WTC11 (cell line): Measurements from ENCODE around the gene PUSL1. TPM values are rescaled to one million over a fixed set of nuclear protein-coding genes. Genes with fewer than 3 reads are reported as not detected.

Source experiments
- ATAC-seq: fragments of 200-7000 bp; cut with Tn5 transposase; 2 replicates; pipeline ENCODE4 v1.10.0; 2021; ENCODE audit warnings: mild to moderate bottlenecking, moderate library complexity
- CTCF ChIA-PET: fragments of 300-600 bp; sonication (Branson Sonifier 250); formaldehyde crosslinking; loops from one replicate; lab custom pipeline; 2021; ENCODE audit warnings: antibody characterized with exemption; lab: Charles Lee
- POLR2A ChIA-PET: fragments of 350-600 bp; sonication (Branson Sonifier 250); formaldehyde crosslinking; loops from one replicate; lab custom pipeline; 2021; ENCODE audit warnings: antibody characterized with exemption; lab: Charles Lee
- DNase-seq: peaks from one replicate; pipeline ENCODE4 v3.0.0; 2021; ENCODE audit warnings: low spot score
- H3K27ac Mint-ChIP-seq: 2 replicates; pipeline ENCODE4 v1.8.0; 2021; ENCODE audit warnings: mixed read lengths
- H3K27me3 Mint-ChIP-seq: 2 replicates; pipeline ENCODE4 v1.8.0; 2021; ENCODE audit warnings: low read depth, mild to moderate bottlenecking, moderate library complexity, mixed read lengths
- H3K36me3 Mint-ChIP-seq: 2 replicates; pipeline ENCODE4 v1.8.0; 2021; ENCODE audit warnings: mixed read lengths
- H3K4me1 Mint-ChIP-seq: 2 replicates; pipeline ENCODE4 v1.8.0; 2022; ENCODE audit warnings: mixed read lengths
- H3K4me3 Mint-ChIP-seq: 2 replicates; pipeline ENCODE4 v1.8.0; 2021; ENCODE audit warnings: mild to moderate bottlenecking, moderate library complexity, mixed read lengths
- H3K9me3 Mint-ChIP-seq: 2 replicates; pipeline ENCODE4 v1.8.0; 2021; ENCODE audit warnings: mixed read lengths
- CBFB ChIP-seq: sonication (generic); formaldehyde crosslinking; IDR thresholded peaks from 2 replicates; pipeline ENCODE4 v1.8.1; 2022; ENCODE audit warnings: mild to moderate bottlenecking, low read depth, missing genetic modification reagents
- ESRRA ChIP-seq: sonication (generic); formaldehyde crosslinking; IDR thresholded peaks from 2 replicates; pipeline ENCODE4 v1.8.1; 2022; ENCODE audit warnings: mild to moderate bottlenecking, missing genetic modification reagents, borderline replicate concordance
- MXD4 ChIP-seq: fragments of 250-450 bp; sonication (Bioruptor Pico); IDR thresholded peaks from 2 replicates; pipeline ENCODE4 v1.8.0; 2021; ENCODE audit warnings: mild to moderate bottlenecking, moderate library complexity, borderline replicate concordance
- RELA ChIP-seq: sonication (generic); formaldehyde crosslinking; IDR thresholded peaks from 2 replicates; pipeline ENCODE4 v1.8.1; 2022; ENCODE audit warnings: missing genetic modification reagents, mild to moderate bottlenecking, borderline replicate concordance
- SP1 ChIP-seq: sonication (generic); formaldehyde crosslinking; conservative IDR thresholded peaks from 2 replicates; pipeline ENCODE4 v1.8.1; 2022; ENCODE audit warnings: missing genetic modification reagents
- ZNF121 ChIP-seq: sonication (generic); formaldehyde crosslinking; IDR thresholded peaks from 2 replicates; pipeline ENCODE4 v1.8.0; 2023; ENCODE audit warnings: missing genetic modification reagents
- ZNF416 ChIP-seq: fragments of 250-450 bp; sonication (Bioruptor Pico); IDR thresholded peaks from 2 replicates; pipeline ENCODE4 v1.9.0; 2021; ENCODE audit warnings: mild to moderate bottlenecking, inconsistent platforms
- ZNF423 ChIP-seq: fragments of 250-450 bp; sonication (Bioruptor Pico); IDR thresholded peaks from 2 replicates; pipeline ENCODE4 v2.1.2; 2022; ENCODE audit warnings: mild to moderate bottlenecking, moderate library complexity
- total RNA-seq: library from RNA; stranded (reverse); gene quantifications from 3 replicates; pipeline ENCODE4 v1.2.3, GENCODE V29; 2021
- TF ChIP-seq, protein P1 (sequence below): sonication (generic); formaldehyde crosslinking; IDR thresholded peaks from 2 replicates; pipeline ENCODE4 v1.8.1; 2022; ENCODE audit warnings: low read depth, missing genetic modification reagents, borderline replicate concordance
- TF ChIP-seq, protein P2 (sequence below): sonication (generic); formaldehyde crosslinking; IDR thresholded peaks from 2 replicates; pipeline ENCODE4 v1.8.0; 2023; ENCODE audit warnings: missing genetic modification reagents, mild to moderate bottlenecking, borderline replicate concordance
- TF ChIP-seq, protein P3 (sequence below): fragments of 250-450 bp; sonication (Bioruptor Pico); IDR thresholded peaks from 2 replicates; pipeline ENCODE4 v1.9.0; 2021; ENCODE audit warnings: mild to moderate bottlenecking, borderline replicate concordance
- TF ChIP-seq, protein P4 (sequence below): sonication (generic); formaldehyde crosslinking; conservative IDR thresholded peaks from 2 replicates; pipeline ENCODE4 v1.8.1; 2022; ENCODE audit warnings: mild to moderate bottlenecking, missing genetic modification reagents
- TF ChIP-seq, protein P5 (sequence below): fragments of 200-600 bp; IDR thresholded peaks from 2 replicates; pipeline ENCODE4 v1.8.0; 2022; ENCODE audit warnings: antibody characterized with exemption
- TF ChIP-seq, protein P6 (sequence below): fragments of 250-450 bp; sonication (Bioruptor Pico); IDR thresholded peaks from 2 replicates; pipeline ENCODE4 v1.9.0; 2021; ENCODE audit warnings: mild to moderate bottlenecking

PUSL1 gene
- total RNA-seq, 1 experiment from 2014 or later, result 51.5 TPM

DNA sequence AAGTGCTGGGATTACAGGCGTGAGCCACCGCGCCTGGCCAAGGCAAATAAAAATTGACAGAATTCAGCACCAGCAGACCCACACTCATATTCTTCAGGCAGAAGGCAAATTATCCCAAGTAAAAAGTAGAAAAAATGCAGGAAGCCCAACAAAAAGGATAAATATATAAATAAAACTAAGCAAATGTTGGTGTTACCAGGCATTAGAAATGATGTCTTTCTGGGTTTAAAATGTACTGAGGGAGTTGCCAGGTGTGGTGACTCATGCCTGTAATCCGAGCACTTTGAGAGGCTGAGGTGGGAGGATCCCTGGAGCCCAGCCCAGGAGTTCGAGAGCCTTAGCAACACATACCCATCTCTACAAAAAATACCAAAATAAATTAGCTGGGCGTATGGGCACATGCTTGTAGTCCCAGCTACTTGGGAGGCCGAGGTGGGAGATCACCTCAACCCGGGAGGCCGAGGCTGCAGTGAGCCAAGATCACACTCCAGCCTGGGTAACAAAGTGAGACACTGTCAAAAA lies 9.8 kb downstream of the PUSL1 start:
- Mint-ChIP-seq H3K9me3 (no peaks in the 10 kb centered on the region), H3K27me3 (no peaks in the 10 kb centered on the region)
- DNase-seq, result no peak
- CTCF ChIA-PET, result no interaction called here
- TF ChIP-seq, protein P1, sequence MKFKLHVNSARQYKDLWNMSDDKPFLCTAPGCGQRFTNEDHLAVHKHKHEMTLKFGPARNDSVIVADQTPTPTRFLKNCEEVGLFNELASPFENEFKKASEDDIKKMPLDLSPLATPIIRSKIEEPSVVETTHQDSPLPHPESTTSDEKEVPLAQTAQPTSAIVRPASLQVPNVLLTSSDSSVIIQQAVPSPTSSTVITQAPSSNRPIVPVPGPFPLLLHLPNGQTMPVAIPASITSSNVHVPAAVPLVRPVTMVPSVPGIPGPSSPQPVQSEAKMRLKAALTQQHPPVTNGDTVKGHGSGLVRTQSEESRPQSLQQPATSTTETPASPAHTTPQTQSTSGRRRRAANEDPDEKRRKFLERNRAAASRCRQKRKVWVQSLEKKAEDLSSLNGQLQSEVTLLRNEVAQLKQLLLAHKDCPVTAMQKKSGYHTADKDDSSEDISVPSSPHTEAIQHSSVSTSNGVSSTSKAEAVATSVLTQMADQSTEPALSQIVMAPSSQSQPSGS (CRISPR knock-in tag), result no peak
- TF ChIP-seq SP1 (no peak), CBFB (CRISPR knock-in tag) (no peak), RELA (no peak), ESRRA (CRISPR knock-in tag) (no peak), MXD4 (CRISPR knock-in tag) (no peak)
- TF ChIP-seq, protein P2, sequence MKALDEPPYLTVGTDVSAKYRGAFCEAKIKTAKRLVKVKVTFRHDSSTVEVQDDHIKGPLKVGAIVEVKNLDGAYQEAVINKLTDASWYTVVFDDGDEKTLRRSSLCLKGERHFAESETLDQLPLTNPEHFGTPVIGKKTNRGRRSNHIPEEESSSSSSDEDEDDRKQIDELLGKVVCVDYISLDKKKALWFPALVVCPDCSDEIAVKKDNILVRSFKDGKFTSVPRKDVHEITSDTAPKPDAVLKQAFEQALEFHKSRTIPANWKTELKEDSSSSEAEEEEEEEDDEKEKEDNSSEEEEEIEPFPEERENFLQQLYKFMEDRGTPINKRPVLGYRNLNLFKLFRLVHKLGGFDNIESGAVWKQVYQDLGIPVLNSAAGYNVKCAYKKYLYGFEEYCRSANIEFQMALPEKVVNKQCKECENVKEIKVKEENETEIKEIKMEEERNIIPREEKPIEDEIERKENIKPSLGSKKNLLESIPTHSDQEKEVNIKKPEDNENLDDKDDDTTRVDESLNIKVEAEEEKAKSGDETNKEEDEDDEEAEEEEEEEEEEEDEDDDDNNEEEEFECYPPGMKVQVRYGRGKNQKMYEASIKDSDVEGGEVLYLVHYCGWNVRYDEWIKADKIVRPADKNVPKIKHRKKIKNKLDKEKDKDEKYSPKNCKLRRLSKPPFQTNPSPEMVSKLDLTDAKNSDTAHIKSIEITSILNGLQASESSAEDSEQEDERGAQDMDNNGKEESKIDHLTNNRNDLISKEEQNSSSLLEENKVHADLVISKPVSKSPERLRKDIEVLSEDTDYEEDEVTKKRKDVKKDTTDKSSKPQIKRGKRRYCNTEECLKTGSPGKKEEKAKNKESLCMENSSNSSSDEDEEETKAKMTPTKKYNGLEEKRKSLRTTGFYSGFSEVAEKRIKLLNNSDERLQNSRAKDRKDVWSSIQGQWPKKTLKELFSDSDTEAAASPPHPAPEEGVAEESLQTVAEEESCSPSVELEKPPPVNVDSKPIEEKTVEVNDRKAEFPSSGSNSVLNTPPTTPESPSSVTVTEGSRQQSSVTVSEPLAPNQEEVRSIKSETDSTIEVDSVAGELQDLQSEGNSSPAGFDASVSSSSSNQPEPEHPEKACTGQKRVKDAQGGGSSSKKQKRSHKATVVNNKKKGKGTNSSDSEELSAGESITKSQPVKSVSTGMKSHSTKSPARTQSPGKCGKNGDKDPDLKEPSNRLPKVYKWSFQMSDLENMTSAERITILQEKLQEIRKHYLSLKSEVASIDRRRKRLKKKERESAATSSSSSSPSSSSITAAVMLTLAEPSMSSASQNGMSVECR, result no peak
- TF ChIP-seq, protein P3, sequence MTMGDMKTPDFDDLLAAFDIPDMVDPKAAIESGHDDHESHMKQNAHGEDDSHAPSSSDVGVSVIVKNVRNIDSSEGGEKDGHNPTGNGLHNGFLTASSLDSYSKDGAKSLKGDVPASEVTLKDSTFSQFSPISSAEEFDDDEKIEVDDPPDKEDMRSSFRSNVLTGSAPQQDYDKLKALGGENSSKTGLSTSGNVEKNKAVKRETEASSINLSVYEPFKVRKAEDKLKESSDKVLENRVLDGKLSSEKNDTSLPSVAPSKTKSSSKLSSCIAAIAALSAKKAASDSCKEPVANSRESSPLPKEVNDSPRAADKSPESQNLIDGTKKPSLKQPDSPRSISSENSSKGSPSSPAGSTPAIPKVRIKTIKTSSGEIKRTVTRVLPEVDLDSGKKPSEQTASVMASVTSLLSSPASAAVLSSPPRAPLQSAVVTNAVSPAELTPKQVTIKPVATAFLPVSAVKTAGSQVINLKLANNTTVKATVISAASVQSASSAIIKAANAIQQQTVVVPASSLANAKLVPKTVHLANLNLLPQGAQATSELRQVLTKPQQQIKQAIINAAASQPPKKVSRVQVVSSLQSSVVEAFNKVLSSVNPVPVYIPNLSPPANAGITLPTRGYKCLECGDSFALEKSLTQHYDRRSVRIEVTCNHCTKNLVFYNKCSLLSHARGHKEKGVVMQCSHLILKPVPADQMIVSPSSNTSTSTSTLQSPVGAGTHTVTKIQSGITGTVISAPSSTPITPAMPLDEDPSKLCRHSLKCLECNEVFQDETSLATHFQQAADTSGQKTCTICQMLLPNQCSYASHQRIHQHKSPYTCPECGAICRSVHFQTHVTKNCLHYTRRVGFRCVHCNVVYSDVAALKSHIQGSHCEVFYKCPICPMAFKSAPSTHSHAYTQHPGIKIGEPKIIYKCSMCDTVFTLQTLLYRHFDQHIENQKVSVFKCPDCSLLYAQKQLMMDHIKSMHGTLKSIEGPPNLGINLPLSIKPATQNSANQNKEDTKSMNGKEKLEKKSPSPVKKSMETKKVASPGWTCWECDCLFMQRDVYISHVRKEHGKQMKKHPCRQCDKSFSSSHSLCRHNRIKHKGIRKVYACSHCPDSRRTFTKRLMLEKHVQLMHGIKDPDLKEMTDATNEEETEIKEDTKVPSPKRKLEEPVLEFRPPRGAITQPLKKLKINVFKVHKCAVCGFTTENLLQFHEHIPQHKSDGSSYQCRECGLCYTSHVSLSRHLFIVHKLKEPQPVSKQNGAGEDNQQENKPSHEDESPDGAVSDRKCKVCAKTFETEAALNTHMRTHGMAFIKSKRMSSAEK (CRISPR knock-in tag), result no peak
- TF ChIP-seq, all 79 proteins: peak for 0
- peaks cover 18% of the 10 kb centered on the region for H3K36me3 Mint-ChIP-seq
- POLR2A ChIA-PET, result no interaction called here
- no peak for ATAC-seq
- H3K27ac Mint-ChIP-seq, result peak overlapping the region; percentile 79
- peaks cover 21% of the 10 kb centered on the region for H3K4me1 Mint-ChIP-seq
- H3K4me3 Mint-ChIP-seq, result no peak overlapping the region

DNA sequence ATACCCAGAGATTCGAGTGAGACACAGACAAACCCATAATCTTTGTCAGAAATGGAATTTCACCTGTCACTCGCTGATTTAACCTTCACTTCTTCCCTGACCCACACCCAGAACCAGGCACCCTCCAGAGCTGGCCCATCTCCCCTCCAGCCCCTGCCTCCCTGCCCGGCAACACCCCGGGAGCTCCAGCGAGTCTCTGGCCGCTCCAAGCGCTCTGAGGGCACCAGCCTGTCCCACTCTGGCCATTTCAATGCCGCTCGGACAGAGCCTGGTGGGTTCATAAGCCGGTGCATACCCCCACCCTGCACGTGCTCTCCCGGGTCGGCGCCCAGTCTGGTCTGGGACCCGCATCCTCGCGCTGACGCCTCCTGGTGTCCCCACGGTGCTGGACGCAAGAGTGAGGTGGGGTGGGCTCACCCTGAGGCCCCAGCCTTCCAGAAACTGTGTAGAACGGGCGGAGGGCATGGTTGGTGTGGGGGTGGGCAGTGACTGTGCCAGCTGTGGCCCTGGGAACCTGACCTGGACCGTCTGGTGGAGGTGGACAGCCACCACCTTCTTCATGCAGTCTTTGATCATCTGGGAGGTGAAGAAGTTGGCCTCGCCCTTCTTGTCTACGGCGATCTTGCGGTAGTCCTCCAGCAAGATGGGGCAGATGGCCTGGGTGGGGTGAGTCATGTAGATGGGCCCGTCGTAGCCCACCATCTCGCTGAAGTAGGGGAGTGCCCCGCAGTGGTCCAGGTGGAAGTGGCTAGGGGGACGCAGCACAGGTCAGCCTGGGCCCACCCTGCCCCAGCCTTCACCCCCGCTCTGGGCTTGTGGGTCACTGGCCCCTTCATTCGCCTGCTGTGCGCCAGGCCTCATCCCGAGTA lies 10.6 kb downstream of the PUSL1 start:
- peaks cover 25% of the 10 kb centered on the region for H3K4me1 Mint-ChIP-seq
- ChIA-PET CTCF (no interaction called here), POLR2A (interaction anchor here (0.6 kb wide), 1 partner anchor 132 kb away, joined by 5 read pairs; no protein-coding TSS in a partner anchor)
- ATAC-seq (no peak), DNase-seq (no peak)
- peak overlapping the region; percentile 50; the same call in 1 of the 2 replicates for H3K27ac Mint-ChIP-seq
- H3K9me3 Mint-ChIP-seq, result no peaks in the 10 kb centered on the region
- no peak overlapping the region for H3K4me3 Mint-ChIP-seq
- no peak for TF ChIP-seq ZNF416 (CRISPR knock-in tag)
- TF ChIP-seq, protein P4, sequence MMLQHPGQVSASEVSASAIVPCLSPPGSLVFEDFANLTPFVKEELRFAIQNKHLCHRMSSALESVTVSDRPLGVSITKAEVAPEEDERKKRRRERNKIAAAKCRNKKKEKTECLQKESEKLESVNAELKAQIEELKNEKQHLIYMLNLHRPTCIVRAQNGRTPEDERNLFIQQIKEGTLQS (CRISPR knock-in tag), result 0 out of 2 replicates have a peak, but pooled peaks have one; percentile 43
- TF ChIP-seq, protein P5, sequence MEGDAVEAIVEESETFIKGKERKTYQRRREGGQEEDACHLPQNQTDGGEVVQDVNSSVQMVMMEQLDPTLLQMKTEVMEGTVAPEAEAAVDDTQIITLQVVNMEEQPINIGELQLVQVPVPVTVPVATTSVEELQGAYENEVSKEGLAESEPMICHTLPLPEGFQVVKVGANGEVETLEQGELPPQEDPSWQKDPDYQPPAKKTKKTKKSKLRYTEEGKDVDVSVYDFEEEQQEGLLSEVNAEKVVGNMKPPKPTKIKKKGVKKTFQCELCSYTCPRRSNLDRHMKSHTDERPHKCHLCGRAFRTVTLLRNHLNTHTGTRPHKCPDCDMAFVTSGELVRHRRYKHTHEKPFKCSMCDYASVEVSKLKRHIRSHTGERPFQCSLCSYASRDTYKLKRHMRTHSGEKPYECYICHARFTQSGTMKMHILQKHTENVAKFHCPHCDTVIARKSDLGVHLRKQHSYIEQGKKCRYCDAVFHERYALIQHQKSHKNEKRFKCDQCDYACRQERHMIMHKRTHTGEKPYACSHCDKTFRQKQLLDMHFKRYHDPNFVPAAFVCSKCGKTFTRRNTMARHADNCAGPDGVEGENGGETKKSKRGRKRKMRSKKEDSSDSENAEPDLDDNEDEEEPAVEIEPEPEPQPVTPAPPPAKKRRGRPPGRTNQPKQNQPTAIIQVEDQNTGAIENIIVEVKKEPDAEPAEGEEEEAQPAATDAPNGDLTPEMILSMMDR, result no peak
- TF ChIP-seq, protein P6, sequence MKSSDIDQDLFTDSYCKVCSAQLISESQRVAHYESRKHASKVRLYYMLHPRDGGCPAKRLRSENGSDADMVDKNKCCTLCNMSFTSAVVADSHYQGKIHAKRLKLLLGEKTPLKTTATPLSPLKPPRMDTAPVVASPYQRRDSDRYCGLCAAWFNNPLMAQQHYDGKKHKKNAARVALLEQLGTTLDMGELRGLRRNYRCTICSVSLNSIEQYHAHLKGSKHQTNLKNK (CRISPR knock-in tag), result no peak
- TF ChIP-seq ZNF121 (CRISPR knock-in tag), result 0 out of 2 replicates have a peak, but pooled peaks have one; percentile 15
- no peak for TF ChIP-seq ZNF423
- H3K36me3 Mint-ChIP-seq, result peaks cover 11% of the 10 kb centered on the region
- no peaks in the 10 kb centered on the region for H3K27me3 Mint-ChIP-seq
